Uterus (tissue), 4 donors: ENCODE results near the gene FBLN5. TPM values are rescaled to one million over a fixed set of nuclear protein-coding genes. Genes with fewer than 3 reads are reported as not detected.
A peak's percentile ranks its signal among the peaks of the same experiment; 100 is the strongest.
"Not testable (repeated sequence)": the region's sequence is repeated elsewhere in the genome, so short reads cannot be mapped to it uniquely, and the experiment has no call there.

Source experiments
- DNase-seq, 2 donors: peaks; one replicate each; pipeline ENCODE4 v3.0.0-alpha.2; 2019 to 2020
- H3K27ac ChIP-seq, 2 donors: fragments of 200-600 bp; sonication (generic); 1 replicate in 1 of 2; 2 replicates in 1 of 2; pipeline ENCODE4 v1.5.1; 2016 to 2018
- H3K27me3 ChIP-seq, 2 donors: fragments of 200-600 bp; sonication (generic); one replicate each; pipeline ENCODE4 v1.5.1; 2018 to 2019; ENCODE audit warnings: control low read depth in 1 of 2
- H3K36me3 ChIP-seq, 2 donors: fragments of 200-600 bp; sonication (generic); one replicate each; pipeline ENCODE4 v1.5.1; 2019; ENCODE audit warnings: control low read depth in 1 of 2
- H3K4me1 ChIP-seq, 2 donors: fragments of 200-600 bp; sonication (generic); one replicate each; pipeline ENCODE4 v1.5.1; 2018 to 2019; ENCODE audit warnings: control low read depth in 1 of 2
- H3K4me3 ChIP-seq, 2 donors: fragments of 200-600 bp; sonication (generic); 1 replicate in 1 of 2; 2 replicates in 1 of 2; pipeline ENCODE4 v1.5.1; 2018 to 2019; ENCODE audit warnings: mild to moderate bottlenecking in 1 of 2
- H3K9me3 ChIP-seq, 2 donors: fragments of 200-600 bp; sonication (generic); one replicate each; pipeline ENCODE4 v1.5.1; 2019; ENCODE audit warnings: control low read depth in 1 of 2
- CTCF ChIP-seq, 4 experiments: fragments of 200-600 bp in 2 of 4; fragments of 450-650 bp in 2 of 4; sonication (generic) in 2 of 4; IDR thresholded peaks; one replicate each; pipeline ENCODE4 v1.5.1; 2016 to 2019; ENCODE audit warnings: antibody characterized with exemption in 4 of 4, mild to moderate bottlenecking in 2 of 4, moderate library complexity in 1 of 4
- POLR2A ChIP-seq, 2 donors: fragments of 450-650 bp; IDR thresholded peaks; one replicate each; pipeline ENCODE4 v1.6.1; 2016; ENCODE audit warnings: antibody characterized with exemption in 2 of 2, mild to moderate bottlenecking in 1 of 2, moderate library complexity in 1 of 2
- intact Hi-C: fragments of 100-400 bp; cut with DNase I; formaldehyde crosslinking; loops from one replicate; pipeline ENCODE4 v1.15.1; 2023; ENCODE audit warnings: low total_unique reads
- total RNA-seq, 4 donors: library from RNA; depleted of rRNA in 3 of 4; stranded (reverse); fragments of >200 nt in 3 of 4; gene quantifications; one replicate each; pipeline versions ENCODE4 v1.1.0 to v1.2.4, GENCODE V29; 2014 to 2023
- donor health status: DM: yes; HTN: yes; CAD: no.

FBLN5 gene
- total RNA-seq, 4 donors from 2014 or later = 48.0 to 304 (median 165) TPM

GRCh38 chr14:91872011-91872501 lies 75.4 kb downstream of the FBLN5 start:
- no peaks in the 10 kb centered on the region for H3K36me3 ChIP-seq
- no peaks in the 10 kb centered on the region for H3K27me3 ChIP-seq
- no peaks in the 10 kb centered on the region for H3K9me3 ChIP-seq
- no peaks in the 10 kb centered on the region for H3K4me1 ChIP-seq
- intact Hi-C loops = no loop called here
- peak overlapping the region in 1 of 2 donors; percentile 2 for H3K27ac ChIP-seq
- TF ChIP-seq CTCF (IDR thresholded peaks at IDR 0.05) (no peak), POLR2A (IDR thresholded peaks at IDR 0.05) (no peak)
- no peak for DNase-seq
- no peak overlapping the region for H3K4me3 ChIP-seq

- H3K9me3 ChIP-seq, intact Hi-C loops, H3K27ac ChIP-seq, H3K4me1 ChIP-seq, DNase-seq, H3K27me3 ChIP-seq, H3K4me3 ChIP-seq, H3K36me3 ChIP-seq: not testable (repeated sequence)
Observed at GRCh38 chr14:91871401-91871800, 76.1 kb downstream of the FBLN5 start.

GRCh38 chr14:91870890-91871289 lies 76.6 kb downstream of the FBLN5 start:
- Histone ChIP-seq H3K9me3 (no peaks in the 10 kb centered on the region), H3K27me3 (no peaks in the 10 kb centered on the region), H3K27ac (no peak overlapping the region), H3K4me1 (no peaks in the 10 kb centered on the region), H3K36me3 (no peaks in the 10 kb centered on the region), H3K4me3 (no peak overlapping the region)
- TF ChIP-seq CTCF (IDR thresholded peaks at IDR 0.05) = no peak
- TF ChIP-seq POLR2A (IDR thresholded peaks at IDR 0.05) = no peak
- intact Hi-C loops = no loop called here
- DNase-seq = no peak

GRCh38 chr14:91870001-91870400 lies 77.5 kb downstream of the FBLN5 start:
- no peaks in the 10 kb centered on the region for H3K36me3 ChIP-seq
- H3K27ac ChIP-seq = no peak overlapping the region
- no peaks in the 10 kb centered on the region for H3K4me1 ChIP-seq
- no peak overlapping the region for H3K4me3 ChIP-seq
- no peaks in the 10 kb centered on the region for H3K9me3 ChIP-seq
- H3K27me3 ChIP-seq = no peaks in the 10 kb centered on the region
- DNase-seq = no peak
- no peak for TF ChIP-seq CTCF (IDR thresholded peaks at IDR 0.05)
- no peak for TF ChIP-seq POLR2A (IDR thresholded peaks at IDR 0.05)
- intact Hi-C loops = no loop called here

- Histone ChIP-seq H3K9me3 (no peaks in the 10 kb centered on the region), H3K4me1 (no peaks in the 10 kb centered on the region), H3K4me3 (no peak overlapping the region), H3K36me3 (no peaks in the 10 kb centered on the region), H3K27me3 (no peaks in the 10 kb centered on the region), H3K27ac (no peak overlapping the region)
- intact Hi-C loops = no loop called here
- no peak for TF ChIP-seq POLR2A (IDR thresholded peaks at IDR 0.05)
- TF ChIP-seq CTCF (IDR thresholded peaks at IDR 0.05) = no peak
- DNase-seq = no peak
Observed at GRCh38 chr14:91869556-91869955, 77.9 kb downstream of the FBLN5 start.
